OCI-LY3 (cell line): ENCODE data around the gene NRXN3.

ENCODE experiments used
- EZH2phosphoT487 ChIP-seq: fragments of 200-600 bp; shearing (Covaris generic); IDR thresholded peaks from 2 replicates; pipeline ENCODE4 v1.6.1; 2018; ENCODE audit warnings: antibody characterized with exemption, mixed run types, low read depth
- TF ChIP-seq, protein P1 (sequence below): fragments of 200-600, 300-600 bp; sonication (generic); IDR thresholded peaks from 2 replicates; pipeline ENCODE4 v1.5.1; 2014; ENCODE audit warnings: antibody characterized with exemption, low read length, low read depth

DNA sequence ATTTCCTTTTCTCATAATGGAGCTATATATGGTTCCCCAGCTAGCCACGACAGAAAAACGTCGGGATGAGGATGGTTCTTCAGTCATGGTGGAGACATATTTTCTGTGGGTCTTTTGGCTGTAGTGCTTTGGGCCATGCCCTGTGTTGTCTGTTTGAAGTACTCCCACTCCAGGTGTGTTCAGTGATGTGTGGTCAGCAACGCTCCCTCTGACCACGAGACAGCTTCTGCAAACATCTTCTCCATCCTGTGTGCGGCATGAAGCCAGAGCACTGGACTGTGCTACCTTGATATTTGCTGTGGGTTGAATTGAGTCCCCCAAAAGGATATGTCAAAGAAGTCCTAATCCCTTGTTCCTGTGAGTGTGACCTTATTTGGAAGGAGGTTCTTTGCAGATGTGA, 931.2 kb downstream of the NRXN3 start:
- TF ChIP-seq, protein P1, sequence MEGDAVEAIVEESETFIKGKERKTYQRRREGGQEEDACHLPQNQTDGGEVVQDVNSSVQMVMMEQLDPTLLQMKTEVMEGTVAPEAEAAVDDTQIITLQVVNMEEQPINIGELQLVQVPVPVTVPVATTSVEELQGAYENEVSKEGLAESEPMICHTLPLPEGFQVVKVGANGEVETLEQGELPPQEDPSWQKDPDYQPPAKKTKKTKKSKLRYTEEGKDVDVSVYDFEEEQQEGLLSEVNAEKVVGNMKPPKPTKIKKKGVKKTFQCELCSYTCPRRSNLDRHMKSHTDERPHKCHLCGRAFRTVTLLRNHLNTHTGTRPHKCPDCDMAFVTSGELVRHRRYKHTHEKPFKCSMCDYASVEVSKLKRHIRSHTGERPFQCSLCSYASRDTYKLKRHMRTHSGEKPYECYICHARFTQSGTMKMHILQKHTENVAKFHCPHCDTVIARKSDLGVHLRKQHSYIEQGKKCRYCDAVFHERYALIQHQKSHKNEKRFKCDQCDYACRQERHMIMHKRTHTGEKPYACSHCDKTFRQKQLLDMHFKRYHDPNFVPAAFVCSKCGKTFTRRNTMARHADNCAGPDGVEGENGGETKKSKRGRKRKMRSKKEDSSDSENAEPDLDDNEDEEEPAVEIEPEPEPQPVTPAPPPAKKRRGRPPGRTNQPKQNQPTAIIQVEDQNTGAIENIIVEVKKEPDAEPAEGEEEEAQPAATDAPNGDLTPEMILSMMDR = no peak
- TF ChIP-seq EZH2phosphoT487 = no peak
